K562 (cell line): Measurements from ENCODE around the gene INSIG1. TPM values are rescaled to one million over a fixed set of nuclear protein-coding genes. Genes with fewer than 3 reads are reported as not detected.

Experiments used
- ATAC-seq: fragments of 200-7000 bp; cut with Tn5 transposase; 3 replicates; pipeline ENCODE4 v1.9.1; 2020; ENCODE audit warnings: moderate library complexity
- BruUV-seq: library from RNA; stranded (reverse); fragments of 400-500 nt; replicated peaks from 2 replicates; lab custom pipeline; 2021; lab: Mats Ljungman, UMichigan
- CTCF ChIA-PET: fragments of 300-600 bp; formaldehyde crosslinking; extraction: SDS; loops from one replicate; lab custom pipeline; 2021; ENCODE audit warnings: low intra/inter-chr PET ratio; lab: Yijun Ruan, JAX
- POLR2A ChIA-PET: fragments of 300-600, 350-650 bp; sonication (Branson Sonifier 250); formaldehyde crosslinking; extraction: SDS; loops from one replicate; lab custom pipeline; 2021; ENCODE audit warnings: antibody characterized with exemption, inconsistent platforms; lab: Yijun Ruan, JAX
- DNase-seq, 4 experiments: peaks; one replicate each; pipeline versions ENCODE4 v3.0.0 to v3.0.0-alpha.2; 2011 to 2018; ENCODE audit warnings: low spot score in 3 of 4, mixed read lengths in 3 of 4; ENCODE audit errors: extremely low read depth in 1 of 4
- FAIRE-seq: peaks from 2 replicates; lab custom pipeline; 2011; peaks lifted over from hg19 to GRCh38; lab: Jason Lieb, UNC
- H2AFZ ChIP-seq: 2 replicates; pipeline ENCODE4 v1.6.0; 2011; ENCODE audit warnings: low read depth, low read length, control low read depth, inconsistent platforms
- H3K27ac ChIP-seq: fragments of 200-600 bp; 3 replicates; pipeline ENCODE4 v1.8.0; 2011; ENCODE audit warnings: low read depth, mild to moderate bottlenecking, control low read depth, inconsistent platforms, low read length, moderate library complexity, mixed read lengths; ENCODE audit errors: extremely low read depth
- H3K27me3 ChIP-seq, 2 experiments: fragments of 300-600 bp in 1 of 2; 2 replicates in 1 of 2; 3 replicates in 1 of 2; pipeline versions ENCODE4 v1.6.0 to v1.8.0; 2011; ENCODE audit warnings: inconsistent platforms in 2 of 2, low read length in 2 of 2, mild to moderate bottlenecking in 1 of 2, mixed read lengths in 1 of 2, moderate library complexity in 1 of 2; ENCODE audit not compliant: control insufficient read depth in 2 of 2, insufficient read depth in 2 of 2
- H3K36me3 ChIP-seq: fragments of 300-600 bp; 3 replicates; pipeline ENCODE4 v1.8.0; 2011; ENCODE audit warnings: mild to moderate bottlenecking, low read length, inconsistent platforms; ENCODE audit not compliant: control insufficient read depth, insufficient read depth
- H3K4me1 ChIP-seq, 2 experiments: fragments of 200-600 bp in 1 of 2; replicated peaks in 1 of 2; 2 replicates in 1 of 2; 3 replicates in 1 of 2; pipeline versions ENCODE4 v1.5.1 to v1.8.0; 2011; ENCODE audit warnings: inconsistent platforms in 2 of 2, low read length in 2 of 2, mild to moderate bottlenecking in 1 of 2, mixed read lengths in 1 of 2, moderate library complexity in 1 of 2; ENCODE audit not compliant: control insufficient read depth in 2 of 2, insufficient read depth in 2 of 2
- H3K4me2 ChIP-seq: 2 replicates; pipeline ENCODE4 v1.6.1; 2011; ENCODE audit warnings: low read length, control low read depth, inconsistent platforms, mixed read lengths; ENCODE audit not compliant: insufficient read depth
- H3K4me3 ChIP-seq: fragments of 200-600 bp; sonication (generic), shearing (Covaris generic); 2 replicates; pipeline ENCODE4 v1.5.1; 2016; ENCODE audit warnings: control low read depth, inconsistent platforms
- H3K79me2 ChIP-seq: fragments of 200-600 bp; 3 replicates; pipeline ENCODE4 v1.8.0; 2011; ENCODE audit warnings: low read length, inconsistent platforms; ENCODE audit not compliant: control insufficient read depth, insufficient read depth
- H3K9ac ChIP-seq, 2 experiments: 2 replicates each; pipeline versions ENCODE4 v1.6.0 to v1.6.1; 2011; ENCODE audit warnings: low read depth in 2 of 2, low read length in 2 of 2, control low read depth in 1 of 2, inconsistent platforms in 1 of 2, mild to moderate bottlenecking in 1 of 2, mixed read lengths in 1 of 2; ENCODE audit not compliant: insufficient read depth in 1 of 2
- H3K9me1 ChIP-seq: one replicate; pipeline ENCODE4 v1.6.0; 2011; ENCODE audit warnings: inconsistent platforms, mild to moderate bottlenecking, low read length, moderate library complexity; ENCODE audit not compliant: control insufficient read depth, insufficient read depth
- H3K9me3 ChIP-seq: replicated peaks from 2 replicates; pipeline ENCODE4 v1.5.1; 2011; ENCODE audit warnings: low read depth, low read length, inconsistent platforms; ENCODE audit not compliant: control insufficient read depth, insufficient read depth
- H4K20me1 ChIP-seq: replicated peaks from 2 replicates; pipeline ENCODE4 v1.6.1; 2011; ENCODE audit warnings: low read length, inconsistent platforms, mixed read lengths; ENCODE audit not compliant: control insufficient read depth, insufficient read depth
- CHD4 ChIP-seq: fragments of 200-600 bp; sonication (generic); IDR thresholded peaks from 3 replicates; pipeline ENCODE4 v1.6.1; 2012; ENCODE audit warnings: low read depth, mild to moderate bottlenecking, mixed read lengths, low read length, inconsistent platforms; ENCODE audit not compliant: insufficient read depth, insufficient replicate concordance, poor library complexity, severe bottlenecking
- ESRRA ChIP-seq: fragments of 450-650 bp; IDR thresholded peaks from 2 replicates; pipeline ENCODE4 v1.6.1; 2014; ENCODE audit warnings: low read depth, mild to moderate bottlenecking, moderate library complexity, borderline replicate concordance
- RAD21 ChIP-seq, 2 experiments: fragments of 250-450 bp in 1 of 2; fragments of 450-650 bp in 1 of 2; sonication (Bioruptor Pico) in 1 of 2; formaldehyde crosslinking in 1 of 2; IDR thresholded peaks in 1 of 2; conservative IDR thresholded peaks in 1 of 2; 2 replicates each; pipeline versions ENCODE4 v1.4.0 to v1.8.0; 2020 to 2022; ENCODE audit warnings: mild to moderate bottlenecking in 2 of 2, moderate library complexity in 1 of 2
- WGBS: fragments of 100-300 bp; shearing (Covaris generic); methylation state at CpG from one replicate; pipeline ENCODE4 v1.1.6; 2016; ENCODE audit warnings: low coverage, mixed read lengths; ENCODE audit not compliant: insufficient coverage; ENCODE audit errors: missing lambda C conversion rate; 5-methylcytosine and 5-hydroxymethylcytosine counted together
- in situ Hi-C: fragments of 300-500 bp; cut with MboI; formaldehyde crosslinking; loops from 4 replicates; pipeline ENCODE4 v1.15.0; 2018; ENCODE audit warnings: inconsistent platforms, mixed read lengths
- intact Hi-C: fragments of 100-400 bp; cut with micrococcal nuclease; formaldehyde crosslinking; loops from 2 replicates; pipeline ENCODE4 v1.14.2; 2022
- polyA plus RNA-seq, 8 experiments: library from polyadenylated mRNA; depleted of rRNA in 4 of 8; stranded (reverse) in 5 of 8; unstranded in 3 of 8; fragments of >200 nt; fragmentation: Nextera tagmentation in 2 of 8; fragmentation: Illumina TruSeq in 1 of 8; extraction: Ambion mirVana in 2 of 8; extraction: Trizol in 1 of 8; gene quantifications; 2 replicates each; pipeline versions ENCODE4 v1.2.1 to v1.2.3, GENCODE V29; 2011 to 2014; ENCODE audit warnings: inconsistent platforms in 1 of 8, missing spikeins in 1 of 8
- total RNA-seq, 7 experiments: library from RNA; depleted of rRNA in 6 of 7; stranded (reverse); fragments of >200 nt in 6 of 7; fragmentation: Illumina TruSeq in 2 of 7; extraction: Trizol in 2 of 7; gene quantifications; 2 replicates each; pipeline versions ENCODE4 v1.2.1 to v1.2.3, GENCODE V29; 2011 to 2021; ENCODE audit warnings: low replicate concordance in 1 of 7

Gene INSIG1
- total and polyA plus RNA-seq, 9 of the 15 experiments (the other 6 are each of a cell fraction or from before 2014, with no cell fraction given), result 57.1 to 787 (median 238) TPM

DNA sequence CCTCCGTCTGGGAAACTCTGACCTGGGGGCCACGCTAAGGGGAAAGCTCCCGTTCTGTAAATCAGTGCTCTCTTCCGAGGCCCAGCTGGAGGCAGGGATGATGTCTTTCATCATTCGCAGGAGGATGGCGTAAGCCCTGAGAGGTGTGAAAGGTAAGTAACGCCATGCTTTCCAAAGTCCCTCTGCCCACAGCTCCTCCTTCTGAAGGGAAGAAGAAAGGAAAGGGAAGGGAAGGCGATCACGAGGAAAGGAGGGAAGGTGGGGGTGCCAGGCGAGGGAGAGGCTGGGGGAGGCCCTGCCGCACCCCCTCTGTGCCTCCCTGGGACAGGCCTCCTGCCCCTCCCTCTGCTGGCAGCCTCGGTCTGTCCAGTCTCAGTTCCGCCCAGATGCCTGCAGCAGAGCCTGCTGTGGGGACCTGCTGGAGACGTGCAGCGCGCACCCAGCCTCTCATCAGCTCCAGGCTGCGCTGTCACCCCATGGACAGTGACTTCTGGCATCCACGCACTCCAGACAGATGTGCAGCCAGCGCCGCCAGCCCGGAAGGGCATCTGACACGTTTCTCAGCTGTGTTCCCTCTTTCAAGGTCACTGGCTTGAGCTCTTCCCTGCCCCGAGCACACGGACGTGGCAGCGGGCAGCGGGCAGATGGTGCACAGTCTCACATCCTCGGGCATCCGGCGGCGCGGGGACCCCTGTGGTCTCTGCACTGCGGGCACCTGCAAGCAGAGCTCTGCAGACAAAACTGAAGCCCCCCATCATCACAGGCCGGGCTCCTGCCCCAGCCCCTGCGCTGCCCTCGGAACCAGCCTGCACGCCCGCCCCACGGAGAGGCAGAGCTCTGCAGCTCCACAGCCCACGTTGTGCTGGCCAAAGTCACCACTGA is 60.6 kb downstream of the INSIG1 start:
- Histone ChIP-seq H3K9ac (no peak overlapping the region; a peak in 1 of 4 replicates), H3K9me3 (no peaks in the 10 kb centered on the region), H3K79me2 (no peaks in the 10 kb centered on the region), H3K4me3 (no peak overlapping the region), H3K4me2 (no peak overlapping the region), H3K4me1 (no peaks in the 10 kb centered on the region; a peak in 1 of 5 replicates), H2AFZ (no peak overlapping the region), H3K9me1 (no peaks in the 10 kb centered on the region), H4K20me1 (0 out of 2 replicates have a peak, but pooled peaks cover 16% of the 10 kb centered on the region), H3K27me3 (peaks cover 50 to 90% of the 10 kb centered on the region in 2 experiments), H3K27ac (no peak overlapping the region), H3K36me3 (no peaks in the 10 kb centered on the region)
- POLR2A ChIA-PET, result interaction anchor here (0.6 to 1.0 kb wide), 5 partner anchors 62 to 458 kb away, joined by 3 to 4 read pairs (median 3); no protein-coding TSS in a partner anchor
- WGBS, result 2% methylated on average over 39 of the region's 40 CpGs
- no peak for DNase-seq
- BruUV-seq, result no TSS peak
- CTCF ChIA-PET, result no interaction called here
- intact Hi-C loops, result no loop called here
- peak; percentile 31 for ATAC-seq
- in situ Hi-C loops, result no loop called here
- TF ChIP-seq CHD4, result no peak
- TF ChIP-seq RAD21 (CRISPR knock-in tag; conservative IDR thresholded peaks at IDR 0.05 in 1 of 2, IDR thresholded peaks at IDR 0.05 in 1 of 2), result 0 out of 4 replicates have a peak, but pooled peaks of 1 of the 2 experiments have one; percentile 17
- peak; percentile 33; the same call in 1 of the 2 replicates for TF ChIP-seq ESRRA
- no peak for FAIRE-seq
